ENCODE measurements around the gene ACLY. TPM values are rescaled to one million over a fixed set of nuclear protein-coding genes. Genes with fewer than 3 reads are reported as not detected.

Gene ACLY
- total and polyA plus RNA-seq, 2 of the 13 experiments (the other 11 are each of a cell fraction or from before 2014, with no cell fraction given): 111 to 218 TPM

- peak; percentile 87 for TF ChIP-seq ZNF788 (CRISPR knock-in tag; IDR thresholded peaks at IDR 0.05; ENCODE audit: borderline replicate concordance)
- no peak for TF ChIP-seq SRSF4 (IDR thresholded peaks at IDR 0.05; ENCODE audit: low read depth, low read length, poor library complexity, severe bottlenecking)
- peak; percentile 72 for TF ChIP-seq ZHX1 (CRISPR knock-in tag; IDR thresholded peaks at IDR 0.05; ENCODE audit: low read depth)
- no peak for TF ChIP-seq MAFK (conservative IDR thresholded peaks at IDR 0.05 in 1 of 2, IDR thresholded peaks at IDR 0.05 in 1 of 2; ENCODE audit: low read length in 2 of 2)
- peak; percentile 70 for TF ChIP-seq HBP1 (CRISPR knock-in tag; IDR thresholded peaks at IDR 0.05; ENCODE audit: low read depth)
- 0 out of 2 replicates have a peak, but pooled peaks have one; percentile 28 for TF ChIP-seq MED1 (CRISPR knock-in tag; IDR thresholded peaks at IDR 0.05)
- TF ChIP-seq ZNF746 (CRISPR knock-in tag; IDR thresholded peaks at IDR 0.05): 0 out of 2 replicates have a peak, but pooled peaks have one; percentile 25
- TF ChIP-seq ZNF629 (CRISPR knock-in tag; conservative IDR thresholded peaks at IDR 0.05): no peak
- no peak; the same call in 1 of the 2 replicates for TF ChIP-seq ZNF674 (CRISPR knock-in tag; IDR thresholded peaks at IDR 0.05; ENCODE audit: low read depth)
- TF ChIP-seq ZNF710 (CRISPR knock-in tag; IDR thresholded peaks at IDR 0.05; ENCODE audit: borderline replicate concordance): peak; percentile 59
- no peak for TF ChIP-seq JARID2 (CRISPR knock-in tag; IDR thresholded peaks at IDR 0.05; ENCODE audit: insufficient replicate concordance)
- no peak for TF ChIP-seq ZNF639 (CRISPR knock-in tag; conservative IDR thresholded peaks at IDR 0.05)
- TF ChIP-seq ZNF83 (CRISPR knock-in tag; IDR thresholded peaks at IDR 0.05; ENCODE audit: borderline replicate concordance): no peak
- TF ChIP-seq HOXA5 (CRISPR knock-in tag; IDR thresholded peaks at IDR 0.05): no peak
- TF ChIP-seq ZNF546 (CRISPR knock-in tag; conservative IDR thresholded peaks at IDR 0.05): no peak; the same call in 1 of the 2 replicates
- no peak for TF ChIP-seq ETV5 (CRISPR knock-in tag; IDR thresholded peaks at IDR 0.05; ENCODE audit: borderline replicate concordance)
- TF ChIP-seq ZNF260 (CRISPR knock-in tag; IDR thresholded peaks at IDR 0.05; ENCODE audit: borderline replicate concordance, low read depth): no peak
- 0 out of 2 replicates have a peak, but pooled peaks have one; percentile 4 for TF ChIP-seq HNF4A (CRISPR knock-in tag; IDR thresholded peaks at IDR 0.05)
- peak; percentile 95; the same call in 1 of the 2 replicates for TF ChIP-seq TRAFD1 (CRISPR knock-in tag; IDR thresholded peaks at IDR 0.05; ENCODE audit: borderline replicate concordance)
These were observed 540 bp upstream of the ACLY start (continued) for GRCh38 chr17:41919165-41919817.

All from HepG2 (cell line).